Measurements from ENCODE around the gene BRPF1.

Gene BRPF1, protein sequence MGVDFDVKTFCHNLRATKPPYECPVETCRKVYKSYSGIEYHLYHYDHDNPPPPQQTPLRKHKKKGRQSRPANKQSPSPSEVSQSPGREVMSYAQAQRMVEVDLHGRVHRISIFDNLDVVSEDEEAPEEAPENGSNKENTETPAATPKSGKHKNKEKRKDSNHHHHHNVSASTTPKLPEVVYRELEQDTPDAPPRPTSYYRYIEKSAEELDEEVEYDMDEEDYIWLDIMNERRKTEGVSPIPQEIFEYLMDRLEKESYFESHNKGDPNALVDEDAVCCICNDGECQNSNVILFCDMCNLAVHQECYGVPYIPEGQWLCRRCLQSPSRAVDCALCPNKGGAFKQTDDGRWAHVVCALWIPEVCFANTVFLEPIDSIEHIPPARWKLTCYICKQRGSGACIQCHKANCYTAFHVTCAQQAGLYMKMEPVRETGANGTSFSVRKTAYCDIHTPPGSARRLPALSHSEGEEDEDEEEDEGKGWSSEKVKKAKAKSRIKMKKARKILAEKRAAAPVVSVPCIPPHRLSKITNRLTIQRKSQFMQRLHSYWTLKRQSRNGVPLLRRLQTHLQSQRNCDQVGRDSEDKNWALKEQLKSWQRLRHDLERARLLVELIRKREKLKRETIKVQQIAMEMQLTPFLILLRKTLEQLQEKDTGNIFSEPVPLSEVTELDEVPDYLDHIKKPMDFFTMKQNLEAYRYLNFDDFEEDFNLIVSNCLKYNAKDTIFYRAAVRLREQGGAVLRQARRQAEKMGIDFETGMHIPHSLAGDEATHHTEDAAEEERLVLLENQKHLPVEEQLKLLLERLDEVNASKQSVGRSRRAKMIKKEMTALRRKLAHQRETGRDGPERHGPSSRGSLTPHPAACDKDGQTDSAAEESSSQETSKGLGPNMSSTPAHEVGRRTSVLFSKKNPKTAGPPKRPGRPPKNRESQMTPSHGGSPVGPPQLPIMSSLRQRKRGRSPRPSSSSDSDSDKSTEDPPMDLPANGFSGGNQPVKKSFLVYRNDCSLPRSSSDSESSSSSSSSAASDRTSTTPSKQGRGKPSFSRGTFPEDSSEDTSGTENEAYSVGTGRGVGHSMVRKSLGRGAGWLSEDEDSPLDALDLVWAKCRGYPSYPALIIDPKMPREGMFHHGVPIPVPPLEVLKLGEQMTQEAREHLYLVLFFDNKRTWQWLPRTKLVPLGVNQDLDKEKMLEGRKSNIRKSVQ (N-terminal part only)

DNA sequence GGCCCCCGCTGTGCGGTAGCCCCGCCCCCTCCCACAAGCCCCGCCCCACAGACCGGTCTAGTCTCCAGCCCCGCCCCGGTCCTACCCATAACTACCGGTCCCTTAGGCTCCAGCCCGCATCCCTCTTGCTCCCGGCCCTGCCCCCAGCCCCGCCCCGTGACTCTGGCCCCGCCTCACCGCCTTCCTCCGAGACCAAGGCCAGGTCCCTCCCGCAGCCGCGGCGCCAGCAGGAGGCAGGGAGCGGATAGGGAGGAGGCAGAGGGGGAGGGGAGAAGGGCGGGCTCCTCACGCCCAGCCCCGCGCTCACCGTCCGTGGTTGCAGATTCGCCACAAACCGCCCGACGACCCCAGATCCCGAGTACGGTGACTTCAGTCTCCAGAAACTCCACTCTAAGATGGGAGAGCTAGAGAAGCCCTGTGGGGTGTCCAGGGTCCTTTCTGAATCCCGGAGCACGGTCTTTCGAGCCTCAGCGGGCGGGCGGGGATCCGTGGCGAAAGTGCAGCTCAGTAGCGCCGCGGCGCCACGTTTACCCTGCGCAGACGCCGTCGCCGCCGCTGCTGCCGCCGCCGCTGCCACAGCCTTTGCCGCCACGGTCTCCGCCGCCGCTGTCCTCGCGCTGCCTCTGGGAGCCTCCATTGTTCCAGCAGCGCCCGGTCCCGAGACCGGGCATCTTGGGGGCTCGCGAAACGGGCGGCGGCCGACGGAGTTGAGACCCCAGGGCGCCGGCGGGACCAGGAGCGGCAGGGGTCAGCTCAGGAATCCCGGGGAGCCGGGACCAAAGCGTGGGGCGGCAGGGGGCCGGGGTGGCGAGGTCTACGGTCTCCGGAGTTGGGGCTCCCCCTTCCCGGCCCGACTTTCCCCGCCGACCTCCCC, at the start of gene BRPF1:
Gene BRPF1, plus strand, starts transcription at position 530 of the 874 bp plus-strand sequence. CDS start 2,406 bp downstream, outside the sequence.
- DNase-seq (ENCODE audit: low read depth): peak; percentile 100
- H3K4me3 ChIP-seq (ENCODE audit: low read length): peak within 1 kb of the TSS; percentile 84
- TF ChIP-seq, protein P1, sequence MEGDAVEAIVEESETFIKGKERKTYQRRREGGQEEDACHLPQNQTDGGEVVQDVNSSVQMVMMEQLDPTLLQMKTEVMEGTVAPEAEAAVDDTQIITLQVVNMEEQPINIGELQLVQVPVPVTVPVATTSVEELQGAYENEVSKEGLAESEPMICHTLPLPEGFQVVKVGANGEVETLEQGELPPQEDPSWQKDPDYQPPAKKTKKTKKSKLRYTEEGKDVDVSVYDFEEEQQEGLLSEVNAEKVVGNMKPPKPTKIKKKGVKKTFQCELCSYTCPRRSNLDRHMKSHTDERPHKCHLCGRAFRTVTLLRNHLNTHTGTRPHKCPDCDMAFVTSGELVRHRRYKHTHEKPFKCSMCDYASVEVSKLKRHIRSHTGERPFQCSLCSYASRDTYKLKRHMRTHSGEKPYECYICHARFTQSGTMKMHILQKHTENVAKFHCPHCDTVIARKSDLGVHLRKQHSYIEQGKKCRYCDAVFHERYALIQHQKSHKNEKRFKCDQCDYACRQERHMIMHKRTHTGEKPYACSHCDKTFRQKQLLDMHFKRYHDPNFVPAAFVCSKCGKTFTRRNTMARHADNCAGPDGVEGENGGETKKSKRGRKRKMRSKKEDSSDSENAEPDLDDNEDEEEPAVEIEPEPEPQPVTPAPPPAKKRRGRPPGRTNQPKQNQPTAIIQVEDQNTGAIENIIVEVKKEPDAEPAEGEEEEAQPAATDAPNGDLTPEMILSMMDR (conservative IDR thresholded peaks at IDR 0.05; ENCODE audit: low read length): peak; percentile 3; the same call in 1 of the 2 replicates

DNA sequence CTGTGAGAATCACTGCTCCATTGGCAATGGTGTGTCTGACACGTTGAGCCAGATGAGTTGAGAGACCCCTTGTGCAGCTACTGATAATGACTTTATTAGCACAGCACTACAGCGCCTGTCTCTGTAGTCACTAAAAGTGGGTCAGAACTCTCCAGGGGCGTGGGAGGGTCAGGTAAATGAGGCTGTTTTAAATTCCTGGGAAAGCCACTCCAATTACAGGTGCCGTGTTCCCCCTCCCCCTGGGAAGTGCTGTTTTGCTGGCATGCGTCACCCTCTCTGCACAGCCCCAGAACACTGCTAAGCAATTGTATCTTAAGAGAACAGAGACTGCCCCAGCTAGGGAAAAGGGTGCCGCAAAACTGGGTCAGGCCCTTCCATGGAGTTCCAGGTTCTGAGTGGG, 49.4 kb upstream of the BRPF1 start:
- H3K4me3 ChIP-seq (ENCODE audit: low read length): no peak overlapping the region
- TF ChIP-seq, protein P1 (conservative IDR thresholded peaks at IDR 0.05; ENCODE audit: low read length): no peak
- DNase-seq (ENCODE audit: low read depth): no peak

DNA sequence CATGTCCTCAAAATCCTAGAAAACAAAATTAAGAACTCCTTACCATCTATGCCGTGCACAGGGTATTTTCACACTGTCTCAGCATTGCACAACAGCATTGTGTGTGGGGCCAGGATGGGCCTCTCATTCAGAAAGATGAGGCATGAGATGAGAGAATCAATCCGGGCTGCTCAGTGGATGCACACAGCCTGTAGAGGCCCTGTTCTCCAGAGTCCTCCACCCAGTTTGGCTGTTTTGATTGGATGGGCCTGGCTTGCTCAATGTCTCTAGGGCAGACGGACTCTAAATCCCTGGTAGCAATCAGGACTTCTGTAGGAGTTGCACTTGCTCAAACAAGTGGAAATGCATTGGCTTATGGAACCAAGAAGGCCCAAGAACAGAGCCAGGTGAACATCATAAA, 48.1 kb upstream of the BRPF1 start:
- TF ChIP-seq, protein P1 (conservative IDR thresholded peaks at IDR 0.05; ENCODE audit: low read length): no peak
- DNase-seq (ENCODE audit: low read depth): no peak
- H3K4me3 ChIP-seq (ENCODE audit: low read length): no peak overlapping the region

DNA sequence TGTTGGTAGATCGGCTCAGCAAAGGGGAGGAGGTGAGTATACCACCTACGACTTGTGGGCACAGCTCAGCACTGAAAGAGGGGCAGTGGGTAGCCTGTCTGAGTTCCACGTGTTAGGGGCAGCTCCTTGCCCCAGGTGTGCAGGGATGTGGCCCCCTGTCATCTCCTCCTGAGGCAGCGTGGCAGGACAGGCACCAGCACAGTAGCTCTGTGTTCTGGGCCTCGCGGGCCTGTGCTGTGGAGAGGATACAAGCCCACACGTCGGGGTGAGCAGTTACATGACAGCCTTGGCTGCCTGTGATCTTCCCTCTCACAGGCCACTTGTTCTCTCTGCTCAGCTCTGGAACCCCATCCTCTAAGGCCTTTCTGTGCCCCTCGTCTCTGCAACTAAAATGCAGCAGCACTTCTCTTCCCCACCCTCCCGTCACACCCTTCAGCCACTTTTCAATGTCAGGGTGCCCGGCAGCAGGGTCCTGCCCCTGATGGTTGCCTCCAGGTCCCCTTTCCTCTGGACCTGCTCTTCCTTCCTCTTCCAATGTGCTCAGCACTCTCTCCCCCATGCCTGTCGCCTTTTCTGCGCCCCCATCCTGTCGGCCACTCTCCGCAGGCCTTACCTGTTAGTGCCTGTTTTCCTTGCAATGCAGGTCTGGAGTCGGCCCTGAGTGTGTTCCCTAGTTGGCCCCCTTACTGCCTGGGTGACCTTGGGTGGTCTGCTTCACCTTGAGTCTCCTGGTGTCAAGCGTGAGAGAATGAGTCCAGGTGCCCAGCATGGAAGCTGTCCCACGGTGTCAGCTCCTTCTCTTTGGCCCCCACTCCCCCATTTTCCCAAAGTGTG, 46.1 kb upstream of the BRPF1 start:
- no peak for DNase-seq (ENCODE audit: low read depth)
- no peak overlapping the region for H3K4me3 ChIP-seq (ENCODE audit: low read length)
- TF ChIP-seq, protein P1 (conservative IDR thresholded peaks at IDR 0.05; ENCODE audit: low read length): no peak

DNA sequence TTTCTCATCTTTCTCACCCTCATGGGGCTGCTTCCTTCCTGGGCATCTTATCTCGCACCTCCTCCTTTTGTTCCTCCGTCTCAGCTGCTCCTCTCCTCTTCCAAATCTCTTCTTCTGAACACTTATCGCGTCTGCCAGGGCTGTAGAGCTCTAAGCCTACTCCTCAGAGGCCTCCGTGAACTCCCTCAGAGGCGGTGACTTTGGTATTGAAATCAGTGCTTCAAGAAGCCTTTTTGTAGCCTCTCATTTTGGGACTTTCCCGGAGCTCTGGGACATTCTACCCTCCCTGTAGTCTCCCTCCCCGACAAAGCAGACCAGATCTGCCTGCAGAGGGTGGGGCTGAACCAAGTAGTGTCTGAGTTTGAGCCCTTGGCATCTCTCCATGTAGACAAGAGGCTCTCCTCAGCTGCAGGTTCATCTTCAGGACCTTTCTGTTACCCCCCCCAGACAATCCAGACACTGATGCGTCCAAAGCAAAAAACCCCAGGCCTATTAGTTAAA, 45.4 kb upstream of the BRPF1 start:
- no peak for DNase-seq (ENCODE audit: low read depth)
- TF ChIP-seq, protein P1 (conservative IDR thresholded peaks at IDR 0.05; ENCODE audit: low read length): no peak
- no peak overlapping the region for H3K4me3 ChIP-seq (ENCODE audit: low read length)

Data from AG10803 (cell line).